Measurements from ENCODE around the gene COMMD1.

- TF ChIP-seq CTCF (IDR thresholded peaks at IDR 0.05) (no peak), POLR2A (IDR thresholded peaks at IDR 0.05) (no peak)
Observed at GRCh38 chr2:62163834-62164233, 258.4 kb downstream of the COMMD1 start.

Measured in uterus (tissue), 2 donors.